ENCODE results near the gene PGF. TPM values are rescaled to one million over a fixed set of nuclear protein-coding genes. Genes with fewer than 3 reads are reported as not detected.

The PGF gene
- total RNA-seq, 1 donor from 2014 or later = 6.3 TPM

DNA sequence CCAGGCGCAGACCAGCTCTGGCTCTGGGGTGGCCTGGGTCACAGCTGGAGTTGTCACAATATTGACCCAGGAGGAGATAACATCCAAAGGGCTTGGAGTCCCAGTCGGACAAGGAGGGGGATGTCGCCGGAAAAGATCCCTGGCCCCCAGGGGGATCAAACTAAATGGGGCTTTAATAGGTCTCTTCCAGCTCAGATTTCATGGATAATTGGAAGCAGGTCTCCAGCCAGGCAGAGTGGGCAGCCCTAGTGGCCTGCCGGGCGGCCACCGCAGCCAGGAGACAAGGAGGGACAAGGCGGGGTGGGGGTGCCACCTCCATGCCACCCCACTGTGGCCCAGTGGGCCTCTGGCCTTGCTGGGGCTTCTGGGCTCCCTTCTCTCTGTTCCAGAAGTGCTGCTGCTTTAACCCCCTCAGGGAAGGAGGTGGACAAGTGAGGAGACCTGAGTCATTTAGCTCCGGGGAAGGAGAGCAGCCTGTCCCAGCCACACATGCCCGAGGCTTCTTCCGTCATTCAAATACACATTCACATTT, 23.1 kb upstream of the PGF start:
- no peak for DNase-seq

DNA sequence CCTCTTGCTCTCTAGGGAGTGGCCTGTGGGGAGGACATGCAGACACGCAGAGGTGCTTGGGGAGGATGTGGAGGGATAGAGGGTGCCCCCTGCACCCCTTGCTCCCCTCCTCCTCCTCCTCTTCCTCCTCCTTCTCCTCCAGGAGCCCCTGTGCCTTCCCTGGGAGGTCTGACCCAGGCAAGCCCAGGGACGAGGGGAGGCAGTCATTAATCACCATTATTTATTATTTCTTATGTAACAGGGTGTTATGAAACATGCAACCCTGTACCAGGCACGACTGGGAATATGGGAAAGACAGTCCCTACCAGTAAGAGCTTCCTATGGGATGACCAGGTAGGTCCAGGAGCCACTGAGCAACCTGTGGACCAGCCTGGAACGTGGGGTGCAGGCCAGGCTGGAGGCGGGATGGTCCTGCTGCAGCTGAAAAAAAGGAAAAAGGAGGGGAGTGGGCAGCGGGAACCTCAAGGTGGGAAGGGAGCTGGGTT, 22.5 kb upstream of the PGF start:
- no peak for DNase-seq

DNA sequence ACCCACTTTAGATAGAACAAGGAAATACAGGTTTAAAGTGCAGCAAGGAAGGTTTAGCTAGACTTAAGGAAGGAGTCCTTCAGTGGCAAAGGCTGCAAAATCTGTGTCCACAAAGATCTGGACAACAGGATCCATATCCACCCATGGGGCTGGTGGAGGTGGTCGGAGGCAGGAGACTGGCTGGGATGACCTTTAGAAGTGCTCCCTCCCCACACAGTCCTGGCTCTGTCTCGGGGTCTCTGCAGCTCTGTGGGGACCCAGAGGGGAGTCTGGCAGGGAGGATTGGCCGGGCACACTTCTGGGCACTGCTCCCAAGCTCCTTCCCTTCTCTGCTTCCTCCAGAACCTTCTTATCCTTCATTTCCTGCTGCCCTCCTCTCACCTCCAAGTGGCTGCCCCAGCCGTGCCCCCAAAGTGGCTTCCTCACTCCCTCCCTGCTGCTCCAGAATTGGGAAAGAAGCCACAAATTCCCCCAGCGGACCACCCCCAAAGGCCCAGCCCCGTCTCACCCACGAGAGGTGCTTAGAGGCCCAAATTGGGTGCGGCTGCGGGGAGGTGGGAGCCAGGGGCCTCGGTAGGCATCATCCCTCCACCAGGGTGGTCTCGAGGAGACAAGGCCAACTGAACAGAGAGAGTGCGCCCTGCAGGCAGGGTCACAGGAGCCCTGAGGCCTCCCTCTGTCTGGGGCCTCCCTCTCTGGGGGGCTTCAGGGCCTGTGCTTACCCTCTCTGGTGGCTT, 21.9 kb upstream of the PGF start:
- DNase-seq = no peak

DNA sequence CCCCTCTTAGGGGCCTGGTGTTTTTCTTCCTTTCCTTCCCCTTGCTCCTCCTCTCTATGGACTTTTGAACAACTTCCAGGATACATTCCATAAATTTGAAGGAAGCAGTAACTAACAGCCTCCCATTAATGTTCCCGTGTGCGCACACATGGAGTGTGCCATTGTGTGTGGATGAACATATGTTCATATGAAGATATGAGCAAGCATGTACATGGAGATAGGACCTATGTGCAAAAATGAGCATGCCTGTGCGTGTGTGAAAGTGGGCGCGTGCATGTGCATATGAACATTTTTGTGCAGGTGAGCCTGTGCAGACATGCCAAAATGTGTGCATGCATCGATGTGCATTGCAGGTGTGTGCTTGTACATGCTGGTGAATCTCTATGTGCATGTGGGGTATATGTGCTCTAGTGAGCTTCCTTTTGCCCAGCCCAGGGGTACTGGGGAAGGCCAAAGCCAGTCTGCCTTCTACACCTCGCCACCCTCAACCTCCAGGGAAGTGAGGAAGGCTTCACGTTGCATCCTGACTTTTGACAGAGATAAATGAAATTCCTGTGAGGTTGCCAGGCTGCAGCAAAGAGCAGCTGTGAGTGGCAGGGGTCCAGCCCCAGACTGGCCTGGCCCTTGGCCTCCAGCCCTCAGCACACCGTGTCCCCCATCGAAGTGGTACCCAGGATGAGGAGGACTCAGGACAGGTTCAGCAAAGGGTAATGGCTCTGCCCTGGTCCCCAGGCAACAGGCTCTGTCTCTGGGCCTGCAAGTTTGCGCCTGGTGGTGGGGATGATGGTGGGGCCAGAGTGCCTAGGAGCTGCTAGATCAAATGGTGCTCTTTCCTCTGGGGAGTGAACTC, 21.1 kb upstream of the PGF start:
- no peak for DNase-seq

DNA sequence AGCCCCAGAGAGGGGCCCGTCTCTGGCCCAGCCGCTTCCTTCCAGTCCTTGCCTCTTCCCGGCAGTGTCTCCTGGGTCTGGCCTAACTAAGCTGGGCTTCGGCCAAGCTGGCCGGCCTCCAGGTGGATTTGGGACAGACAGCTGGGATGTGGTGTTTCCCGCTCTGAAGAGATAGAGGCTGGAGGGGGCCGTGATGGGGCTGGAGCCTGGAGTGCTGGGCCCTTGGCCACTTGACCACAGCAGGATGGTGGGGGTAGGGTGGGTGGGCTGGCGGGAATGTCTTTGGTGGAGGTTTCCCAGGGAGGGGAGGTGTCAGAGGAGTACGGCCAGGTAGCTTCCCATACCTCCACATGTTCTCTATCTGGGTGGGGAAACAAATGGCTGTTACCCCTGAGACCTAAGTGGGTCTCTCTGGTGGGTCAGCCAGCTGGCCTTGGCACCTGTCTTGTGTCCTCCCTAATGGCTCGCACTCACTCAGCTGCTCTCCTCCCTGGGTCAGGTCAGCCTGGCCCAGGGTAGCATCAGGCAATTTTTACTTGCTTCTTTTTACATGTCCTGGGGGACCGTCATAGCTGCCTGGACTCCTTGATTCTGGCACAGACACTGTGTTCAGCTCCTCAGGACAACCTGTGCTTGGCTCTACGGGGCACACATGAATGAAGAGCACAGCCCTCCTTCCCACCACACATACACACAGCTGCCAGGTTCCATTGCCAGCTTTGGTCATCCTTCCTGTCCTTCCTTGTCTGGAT, 19.8 kb upstream of the PGF start:
- DNase-seq = peak; percentile 61

DNA sequence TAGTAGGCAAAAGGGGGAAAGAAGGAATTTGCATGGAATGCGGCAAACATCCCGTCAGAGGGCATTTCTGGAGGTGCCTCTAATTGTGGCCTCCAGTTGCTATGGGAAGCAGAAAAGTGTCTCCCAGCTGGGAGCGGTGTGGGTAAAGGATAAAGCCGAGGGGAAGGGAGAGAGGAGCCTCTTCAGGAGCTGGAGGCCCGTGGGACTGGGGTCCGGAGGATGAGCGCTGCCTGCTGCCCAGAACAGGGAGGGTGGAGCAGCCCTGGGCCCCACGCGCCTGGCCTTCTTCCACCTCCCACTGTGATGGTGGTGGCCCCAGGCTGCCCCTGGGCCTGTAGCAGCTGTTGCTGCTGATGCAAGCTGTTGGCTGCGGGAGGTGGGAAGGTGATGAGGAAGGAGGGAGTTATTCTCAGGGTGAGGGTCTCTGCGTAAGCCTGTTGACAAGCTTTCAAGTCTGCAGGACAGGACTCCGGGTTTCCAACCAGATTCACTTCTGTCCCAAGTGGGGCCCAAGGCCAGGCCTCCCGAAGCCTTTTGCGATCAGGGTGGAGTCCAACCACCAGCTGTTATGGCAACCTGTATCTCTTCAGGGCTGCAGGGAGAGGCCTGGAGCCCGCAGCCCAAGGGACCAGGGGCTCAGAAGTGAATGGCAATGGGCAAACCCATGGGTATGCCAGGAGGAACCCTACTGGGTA, 19.1 kb upstream of the PGF start:
- peak; percentile 61 for DNase-seq

DNA sequence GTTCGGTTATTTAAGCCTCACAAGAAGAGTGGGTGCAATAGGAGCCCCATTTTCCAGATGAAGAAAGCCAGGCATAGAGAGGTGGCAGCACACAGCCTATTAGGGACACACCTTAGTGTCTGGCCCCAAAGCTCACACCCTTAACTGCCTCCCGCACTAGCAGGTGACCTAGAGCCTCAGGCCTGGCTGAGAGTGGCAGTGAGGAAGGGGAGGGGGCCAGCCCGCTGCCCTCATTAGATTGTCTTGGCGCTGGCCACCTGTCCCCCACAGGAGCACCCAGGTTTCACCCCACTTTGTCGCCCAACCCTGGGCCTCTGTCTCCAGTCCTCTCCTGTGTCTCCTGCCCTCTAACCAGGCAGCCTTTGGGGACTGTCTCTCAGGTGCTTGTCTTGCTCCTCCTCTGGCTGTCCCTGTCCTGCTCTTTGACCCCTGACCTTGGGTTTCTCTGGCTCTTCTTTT, 18.5 kb upstream of the PGF start:
- DNase-seq = no peak

DNA sequence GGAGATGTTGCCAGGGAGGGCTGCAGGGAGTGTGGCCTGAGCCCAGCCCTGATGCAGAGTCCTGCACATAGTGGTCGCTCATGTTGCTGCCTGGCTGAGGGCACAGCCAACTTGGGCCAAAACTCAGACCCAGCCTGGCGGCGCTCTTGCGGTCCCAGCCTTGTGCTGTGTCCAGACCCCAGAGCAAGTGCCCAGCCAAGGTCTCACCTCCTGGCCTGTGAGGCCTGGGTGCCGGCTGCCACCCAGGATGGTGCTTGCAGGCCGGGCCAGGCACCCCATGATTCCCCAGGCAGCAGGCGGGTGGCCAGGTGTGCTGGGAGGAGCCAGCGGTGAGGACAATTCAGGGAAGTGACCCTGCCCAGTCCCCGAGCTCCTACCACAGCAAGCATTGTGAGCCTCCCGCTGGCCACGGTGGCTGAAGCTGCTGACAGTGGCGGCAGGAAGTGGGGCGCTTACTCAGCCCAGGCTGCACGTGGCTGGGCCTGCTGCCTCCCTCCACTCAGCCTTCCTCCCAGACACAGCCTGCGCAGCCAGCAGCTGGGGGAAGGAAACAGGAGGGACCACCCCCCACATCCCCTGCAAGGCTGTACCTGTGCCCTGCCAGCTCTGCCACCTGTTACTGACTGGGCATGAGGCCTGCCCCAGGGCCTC, 17.7 kb upstream of the PGF start:
- DNase-seq = no peak

DNA sequence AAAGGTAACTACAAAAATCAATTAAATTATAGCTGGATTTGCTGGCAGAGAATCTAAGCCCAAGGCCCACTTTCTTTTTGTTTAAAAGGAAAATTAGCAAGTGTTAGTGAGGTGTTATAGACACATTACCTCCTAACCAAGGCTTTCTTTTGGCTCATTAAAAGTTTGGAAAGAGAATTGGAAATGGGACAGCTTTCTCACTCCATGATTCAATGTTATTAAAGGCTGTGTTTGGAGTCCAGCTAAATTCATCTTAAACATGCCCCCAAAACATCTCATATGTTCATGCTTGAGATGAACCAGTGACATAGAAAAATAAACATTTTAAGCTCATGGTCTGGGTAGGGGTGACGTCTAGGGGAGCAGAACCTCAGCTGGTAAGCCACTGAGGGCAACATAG, 13.4 kb upstream of the PGF start:
- no peak for DNase-seq

DNA sequence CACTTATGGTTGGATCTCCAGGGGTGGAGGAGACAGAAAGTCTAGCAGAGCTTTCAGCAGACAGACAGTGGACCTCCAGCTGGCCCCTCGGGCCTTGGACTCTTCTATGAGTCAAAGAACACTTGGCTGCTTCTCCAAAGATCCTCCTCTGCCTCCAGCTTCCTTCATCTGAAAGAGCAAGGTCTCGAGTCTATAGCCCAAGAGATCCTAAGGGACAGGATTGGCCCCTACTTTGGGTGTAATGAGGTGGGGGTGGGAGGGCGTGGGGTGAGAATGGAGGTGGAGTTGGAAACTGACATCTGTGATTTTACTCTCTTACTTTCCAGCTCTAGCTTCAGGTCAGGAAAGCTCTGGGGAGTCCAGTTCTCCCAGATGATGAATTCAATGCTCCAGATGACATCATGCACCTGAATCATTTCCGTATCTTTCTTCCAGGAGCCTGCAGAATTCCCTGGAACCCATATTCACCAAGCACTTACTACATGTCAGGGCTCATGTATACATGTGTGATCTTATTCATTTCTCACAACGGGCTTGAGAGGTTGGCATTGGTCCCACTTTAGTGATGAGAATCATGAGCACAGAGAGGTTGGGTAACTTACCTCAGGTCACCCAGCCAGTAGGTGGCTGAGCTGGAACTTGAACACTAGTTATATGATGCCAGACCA, 10.2 kb upstream of the PGF start:
- DNase-seq = no peak

DNA sequence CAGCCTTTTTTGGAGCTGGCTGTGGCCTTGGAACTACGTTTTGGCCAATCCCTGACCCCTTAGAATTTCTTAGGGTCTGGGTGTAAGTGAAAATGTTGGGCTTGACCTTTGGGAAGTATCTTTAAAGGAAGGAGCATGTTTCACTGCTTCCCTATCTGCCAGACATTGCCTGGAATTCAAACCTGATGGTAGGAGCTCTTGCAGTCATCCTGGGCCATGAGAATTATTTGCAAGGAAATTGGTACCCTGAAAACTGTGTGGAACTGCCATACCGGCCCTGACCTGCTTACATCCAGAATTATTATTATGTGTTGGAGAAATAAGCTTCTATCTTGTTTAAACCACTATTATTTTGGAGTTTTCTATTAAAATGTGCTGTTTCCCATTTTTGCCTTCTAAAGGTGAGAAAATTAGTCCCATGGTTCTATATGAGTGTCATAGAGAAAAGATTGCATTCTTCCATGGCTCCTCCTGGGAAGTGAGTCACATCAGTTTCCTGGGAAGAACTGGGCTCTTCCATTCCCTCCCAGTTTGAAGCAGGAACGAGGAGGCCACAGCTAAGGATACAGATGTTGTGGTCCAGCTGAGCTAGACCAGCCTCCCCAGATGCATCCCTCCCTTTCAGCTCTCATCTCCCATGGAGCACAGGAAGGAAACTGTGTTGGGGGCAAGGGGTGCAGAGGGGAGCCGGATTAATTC, 9.5 kb upstream of the PGF start:
- no peak for DNase-seq

DNA sequence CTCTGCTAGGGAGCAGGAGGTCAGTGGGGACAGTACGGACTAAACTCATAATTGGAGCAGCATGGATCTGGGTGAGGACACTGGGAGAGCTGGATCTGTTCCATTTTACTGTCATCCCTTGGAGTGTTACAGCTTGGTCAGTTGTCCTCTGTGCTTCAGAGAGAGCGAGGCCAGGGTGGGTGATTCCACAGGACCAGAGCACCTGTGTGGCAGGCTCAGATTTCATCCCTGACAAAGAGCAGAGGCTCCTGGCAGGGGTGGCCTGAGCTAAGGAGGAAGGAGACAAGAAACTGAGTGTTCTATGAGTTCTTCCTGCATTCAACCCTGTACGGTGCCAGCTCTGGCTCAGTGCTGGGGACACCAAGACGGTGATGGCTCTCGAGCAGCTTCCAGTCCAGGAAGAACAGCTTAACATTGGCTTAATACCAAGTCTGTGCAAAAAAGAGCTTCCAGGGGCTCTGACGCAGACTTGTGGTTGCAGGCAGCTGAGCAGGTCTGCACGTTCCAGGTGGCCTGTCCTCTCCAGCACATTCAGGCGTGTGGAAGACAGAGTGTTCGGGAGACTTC, 8.4 kb upstream of the PGF start:
- DNase-seq = no peak

DNA sequence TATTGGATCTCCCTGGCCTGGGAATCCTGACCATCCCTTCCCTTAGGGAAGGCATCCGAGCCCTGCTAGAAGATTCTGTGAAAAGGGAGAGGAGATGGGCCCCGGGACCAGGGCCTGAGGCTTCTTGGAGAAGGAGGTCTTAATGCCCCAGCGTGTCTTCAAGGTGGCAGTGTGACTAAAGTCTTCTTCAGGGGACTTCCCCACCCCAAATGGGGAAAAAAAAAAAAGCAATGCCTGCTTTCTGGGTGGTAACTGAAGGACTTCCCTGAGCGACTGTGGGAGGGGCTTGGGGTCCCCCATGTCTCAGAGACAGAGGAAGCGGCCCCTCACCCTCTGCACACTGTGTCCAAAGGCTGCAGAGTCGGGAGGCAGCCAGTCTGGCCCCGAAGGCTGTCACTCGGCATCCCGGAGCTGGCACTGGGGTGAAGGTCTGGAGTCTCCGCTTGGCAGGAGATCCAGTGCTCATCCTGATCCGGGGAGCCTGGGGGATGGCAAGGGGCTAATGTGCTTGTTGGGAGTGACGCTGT, 7.8 kb upstream of the PGF start:
- no peak for DNase-seq

DNA sequence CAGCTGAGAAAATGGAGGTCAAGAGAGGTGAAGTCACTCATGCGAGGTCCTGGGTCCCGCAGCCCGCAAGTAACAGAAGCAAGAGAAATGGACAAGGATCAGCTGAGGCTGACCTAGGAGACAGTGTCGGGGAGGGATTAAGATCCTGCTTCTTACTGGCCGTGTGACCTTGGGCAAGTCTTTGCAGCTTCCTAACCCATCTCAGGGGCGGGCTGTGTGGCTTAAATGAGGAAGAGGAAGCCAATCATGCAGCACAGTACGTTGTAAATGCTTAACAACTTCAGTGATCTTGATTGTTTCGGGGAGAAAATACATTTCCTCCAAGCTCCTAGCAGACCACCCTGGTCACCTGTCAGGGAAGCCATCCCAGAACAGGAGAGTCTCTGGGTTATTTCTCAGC, 7.1 kb upstream of the PGF start:
- no peak for DNase-seq

DNA sequence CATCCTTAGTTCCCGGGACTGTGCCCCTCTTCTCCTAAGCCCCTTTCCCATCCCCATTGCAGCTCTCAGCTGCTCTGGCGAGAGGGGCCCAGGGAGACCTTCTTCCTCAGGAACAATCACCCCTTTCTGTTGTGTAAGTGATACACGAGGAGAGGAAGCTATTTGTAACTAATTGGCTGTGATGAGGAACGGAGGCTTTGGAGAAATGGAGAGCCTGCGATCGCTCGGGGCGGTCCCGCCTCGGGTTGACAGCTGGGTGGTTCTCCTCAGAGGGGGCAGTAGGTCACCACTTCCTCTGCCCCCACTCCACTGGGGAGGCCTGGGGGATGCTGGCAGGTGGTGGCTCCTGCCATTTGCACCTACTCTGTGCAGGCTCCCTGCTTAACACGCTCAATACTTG, 6.6 kb upstream of the PGF start:
- no peak for DNase-seq

DNA sequence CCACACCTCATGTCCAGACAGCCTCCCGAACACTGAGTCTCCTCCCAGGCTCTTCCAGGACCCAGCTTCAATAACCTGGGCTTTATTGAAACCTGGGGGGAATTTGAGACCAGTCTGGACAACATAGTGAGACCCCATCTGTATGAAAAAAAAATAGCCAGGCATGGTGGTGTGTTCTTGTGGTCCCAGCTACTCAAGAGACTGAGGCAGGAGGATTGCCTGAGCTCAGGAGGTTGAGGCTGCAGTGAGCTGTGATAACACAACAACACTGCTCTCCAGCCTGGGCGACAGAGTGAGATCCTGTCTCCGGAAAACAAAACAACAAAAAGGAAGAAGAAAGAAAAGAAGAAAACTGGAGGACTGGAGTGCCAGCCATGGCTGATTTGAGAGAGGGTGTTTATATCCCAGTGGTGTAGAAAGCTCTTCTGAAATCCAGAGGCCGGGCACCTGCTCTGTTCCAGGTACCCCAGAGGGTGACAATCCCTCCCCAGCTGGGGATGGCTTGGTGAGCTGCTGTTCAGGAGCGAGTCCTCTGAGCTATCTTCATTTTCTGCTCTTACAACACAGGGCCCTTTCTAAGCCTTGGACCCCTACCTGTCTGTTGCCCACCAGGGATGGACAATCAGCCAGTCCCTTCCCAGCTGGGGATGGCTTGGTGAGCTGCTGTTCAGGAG, 6.0 kb upstream of the PGF start:
- DNase-seq = no peak

DNA sequence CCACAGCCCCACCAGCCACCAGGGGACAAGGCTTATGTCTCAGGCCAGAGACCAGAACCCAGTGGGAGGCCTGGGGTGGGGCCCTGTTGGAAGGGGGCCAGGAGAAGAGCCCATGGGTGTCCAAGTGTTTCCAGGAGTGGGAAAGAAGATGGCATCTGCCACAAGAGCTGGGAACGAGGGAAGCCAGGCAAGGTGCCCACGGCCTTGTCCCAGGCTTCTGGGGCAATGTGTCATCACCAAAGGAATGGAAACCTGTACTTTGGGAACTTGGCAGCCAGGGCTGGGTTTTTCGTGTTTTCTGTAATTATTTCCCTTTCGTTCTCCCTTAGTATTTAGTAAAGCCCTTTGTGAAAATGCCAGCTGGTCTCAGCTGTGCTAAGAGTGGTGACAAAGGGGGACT, 5.3 kb upstream of the PGF start:
- DNase-seq = no peak

DNA sequence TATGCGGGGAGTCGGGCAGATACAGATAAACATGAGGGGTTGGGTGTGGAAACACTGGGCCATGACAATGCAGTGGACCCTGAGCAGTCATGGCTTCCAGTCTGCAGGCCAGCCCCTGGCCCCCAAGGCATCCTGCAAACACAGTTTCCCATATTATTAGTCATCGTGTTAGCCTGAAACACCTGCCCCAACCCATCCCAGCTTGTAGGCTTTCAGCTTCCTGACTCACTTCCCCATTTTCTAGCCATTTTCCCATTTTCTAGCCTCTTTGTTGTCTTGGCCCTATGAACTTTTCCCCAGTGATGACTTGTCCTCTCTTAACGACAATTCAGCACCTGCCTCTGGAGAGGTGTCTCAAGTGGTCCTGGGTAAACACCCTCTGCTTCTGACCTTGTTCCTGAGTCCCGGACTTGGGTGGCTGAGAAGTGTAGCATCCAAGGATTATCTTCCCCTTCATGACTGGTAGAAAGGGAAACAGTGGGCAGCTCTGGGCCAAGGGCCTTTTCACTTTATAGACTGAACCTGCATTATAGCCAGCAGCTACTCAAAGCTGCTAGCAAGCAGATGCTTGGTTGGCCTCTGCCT, 4.3 kb upstream of the PGF start:
- DNase-seq = no peak
